Natural killer cell (primary cell): Measurements from ENCODE around the gene EIF2B5. TPM values are rescaled to one million over a fixed set of nuclear protein-coding genes. Genes with fewer than 3 reads are reported as not detected.
"Not testable (repeated sequence)": the region's sequence is repeated elsewhere in the genome, so short reads cannot be mapped to it uniquely, and the experiment has no call there.

ENCODE experiments used
- ATAC-seq, 3 donors: fragments of 150-1000 bp in 2 of 3; fragments of 200-7000 bp in 1 of 3; cut with Tn5 transposase; 1 replicate in 1 of 3; 2 replicates in 2 of 3; pipeline ENCODE4 v1.10.0; 2021; ENCODE audit warnings: mild to moderate bottlenecking in 2 of 3, moderate library complexity in 2 of 3
- DNase-seq, 2 donors: peaks; one replicate each; pipeline versions ENCODE4 v3.0.0 to v3.0.0-alpha.2; 2013 to 2021; ENCODE audit warnings: mixed read lengths in 1 of 2
- H3K27ac ChIP-seq: one replicate; pipeline ENCODE4 v1.5.1; 2013; ENCODE audit warnings: mild to moderate bottlenecking, low read length
- H3K27me3 ChIP-seq: one replicate; pipeline ENCODE4 v1.6.1; 2013; ENCODE audit warnings: low read length; ENCODE audit not compliant: control insufficient read depth, insufficient read depth
- H3K36me3 ChIP-seq: one replicate; pipeline ENCODE4 v1.6.1; 2013; ENCODE audit warnings: low read length; ENCODE audit not compliant: control insufficient read depth, insufficient read depth
- H3K4me1 ChIP-seq: one replicate; pipeline ENCODE4 v1.6.1; 2013; ENCODE audit warnings: low read length; ENCODE audit not compliant: control insufficient read depth, insufficient read depth
- H3K4me3 ChIP-seq: one replicate; pipeline ENCODE4 v1.5.1; 2013; ENCODE audit warnings: low read length
- H3K9me3 ChIP-seq: one replicate; pipeline ENCODE4 v1.6.1; 2013; ENCODE audit warnings: low read length; ENCODE audit not compliant: control insufficient read depth, insufficient read depth
- H3K27ac Mint-ChIP-seq, 2 donors: one replicate each; pipeline ENCODE4 v1.8.0; 2022; ENCODE audit warnings: mild to moderate bottlenecking in 2 of 2, mixed read lengths in 2 of 2, moderate library complexity in 1 of 2
- H3K27me3 Mint-ChIP-seq, 2 donors: one replicate each; pipeline ENCODE4 v1.8.0; 2022; ENCODE audit warnings: low read depth in 2 of 2, mixed read lengths in 2 of 2
- H3K36me3 Mint-ChIP-seq: one replicate; pipeline ENCODE4 v1.8.0; 2022; ENCODE audit warnings: mixed read lengths
- H3K4me1 Mint-ChIP-seq, 2 donors: one replicate each; pipeline ENCODE4 v1.8.0; 2022; ENCODE audit warnings: mixed read lengths in 2 of 2
- H3K4me3 Mint-ChIP-seq: one replicate; pipeline ENCODE4 v1.8.0; 2022; ENCODE audit warnings: mild to moderate bottlenecking, moderate library complexity, mixed read lengths
- H3K9me3 Mint-ChIP-seq, 2 donors: one replicate each; pipeline ENCODE4 v1.8.0; 2022; ENCODE audit warnings: mixed read lengths in 2 of 2
- CTCF ChIP-seq: fragments of 200-600 bp; IDR thresholded peaks from one replicate; pipeline ENCODE4 v1.8.0; 2022; ENCODE audit warnings: antibody characterized with exemption
- WGBS: methylation state at CpG from one replicate; pipeline ENCODE4 v1.1.7; 2013; ENCODE audit warnings: missing lambda C conversion rate; ENCODE audit not compliant: insufficient coverage; 5-methylcytosine and 5-hydroxymethylcytosine counted together
- intact Hi-C: fragments of 100-400 bp; cut with micrococcal nuclease; formaldehyde crosslinking; loops from one replicate; pipeline ENCODE4 v1.14.2; 2022
- total RNA-seq, 4 donors: library from RNA; stranded (reverse); fragments of 120-200 nt in 1 of 4; gene quantifications; one replicate each; pipeline versions ENCODE4 v1.2.3 to v1.2.4, GENCODE V29; 2013 to 2022

The EIF2B5 gene
- total RNA-seq, 3 donors from 2014 or later (not counting 1 experiment from before 2014, with no cell fraction given), result 44.5 to 59.4 (median 54.8) TPM

- ATAC-seq (peak in 2 of 3 donors; percentile 38 to 40), DNase-seq (peak in 1 of 2 donors; percentile 62)
- intact Hi-C loops, result no loop called here
- H3K4me3 ChIP-seq, result no peak overlapping the region
- no peak for TF ChIP-seq CTCF
- no peak overlapping the region for H3K27ac ChIP-seq
- H3K36me3 Mint-ChIP-seq, result no peaks in the 10 kb centered on the region
- no peaks in the 10 kb centered on the region for H3K9me3 Mint-ChIP-seq
- H3K36me3 ChIP-seq, result peaks cover 61% of the 10 kb centered on the region
- H3K27ac Mint-ChIP-seq, result no peak overlapping the region
- H3K27me3 ChIP-seq, result no peaks in the 10 kb centered on the region
- no peak overlapping the region for H3K4me3 Mint-ChIP-seq
- no peaks in the 10 kb centered on the region for H3K27me3 Mint-ChIP-seq
- WGBS, result 77% methylated on average over 4 of the region's 4 CpGs
- no peaks in the 10 kb centered on the region for H3K9me3 ChIP-seq
- no peaks in the 10 kb centered on the region for H3K4me1 ChIP-seq
- H3K4me1 Mint-ChIP-seq, result peaks cover 0 to 5% of the 10 kb centered on the region in 2 donors
These were observed 10.0 kb downstream of the EIF2B5 start for GRCh38 chr3:184145111-184145524.

- ATAC-seq (no peak), DNase-seq (no peak)
- H3K4me3 ChIP-seq, result no peak overlapping the region
- Mint-ChIP-seq H3K4me3 (no peak overlapping the region), H3K27ac (no peak overlapping the region), H3K27me3 (no peaks in the 10 kb centered on the region), H3K4me1 (no peaks in the 10 kb centered on the region), H3K36me3 (no peaks in the 10 kb centered on the region), H3K9me3 (no peaks in the 10 kb centered on the region)
- H3K9me3 ChIP-seq, result no peaks in the 10 kb centered on the region
- no peaks in the 10 kb centered on the region for H3K27me3 ChIP-seq
- WGBS, result 91% methylated on average over 8 of the region's 8 CpGs
- peaks cover 54% of the 10 kb centered on the region for H3K36me3 ChIP-seq
- no peak for TF ChIP-seq CTCF
- no peaks in the 10 kb centered on the region for H3K4me1 ChIP-seq
- no peak overlapping the region for H3K27ac ChIP-seq
- intact Hi-C loops, result no loop called here
These were observed 10.7 kb downstream of the EIF2B5 start for GRCh38 chr3:184145751-184146270.

GRCh38 chr3:184148076-184148475, 12.9 kb downstream of the EIF2B5 start:
- Mint-ChIP-seq H3K27me3 (no peaks in the 10 kb centered on the region), H3K4me1 (no peaks in the 10 kb centered on the region), H3K27ac (no peak overlapping the region), H3K9me3 (no peaks in the 10 kb centered on the region), H3K4me3 (no peak overlapping the region), H3K36me3 (no peaks in the 10 kb centered on the region)
- H3K4me3 ChIP-seq, result no peak overlapping the region
- no peak for DNase-seq
- intact Hi-C loops, result no loop called here
- H3K4me1 ChIP-seq, result no peaks in the 10 kb centered on the region
- TF ChIP-seq CTCF, result no peak
- no peak for ATAC-seq
- no peak overlapping the region for H3K27ac ChIP-seq
- 100% methylated on average over 1 of the region's 3 CpGs for WGBS
- peaks cover 32% of the 10 kb centered on the region for H3K36me3 ChIP-seq
- H3K27me3 ChIP-seq, result no peaks in the 10 kb centered on the region
- H3K9me3 ChIP-seq, result no peaks in the 10 kb centered on the region

- TF ChIP-seq CTCF, result no peak
- Mint-ChIP-seq H3K4me3 (no peak overlapping the region), H3K27me3 (no peaks in the 10 kb centered on the region), H3K36me3 (no peaks in the 10 kb centered on the region), H3K9me3 (no peaks in the 10 kb centered on the region), H3K27ac (no peak overlapping the region), H3K4me1 (no peaks in the 10 kb centered on the region)
- intact Hi-C loops, result no loop called here
- ATAC-seq, result no peak
- peaks cover 21% of the 10 kb centered on the region for H3K36me3 ChIP-seq
- 94% methylated on average over 6 of the region's 6 CpGs for WGBS
- H3K4me1 ChIP-seq, result no peaks in the 10 kb centered on the region
- H3K4me3 ChIP-seq, result no peak overlapping the region
- no peaks in the 10 kb centered on the region for H3K27me3 ChIP-seq
- no peak for DNase-seq
- H3K9me3 ChIP-seq, result no peaks in the 10 kb centered on the region
- no peak overlapping the region for H3K27ac ChIP-seq
These were observed 14.0 kb downstream of the EIF2B5 start for GRCh38 chr3:184149123-184149522.

- H3K4me1 Mint-ChIP-seq, ATAC-seq, H3K4me3 ChIP-seq, H3K9me3 ChIP-seq, H3K4me3 Mint-ChIP-seq, DNase-seq, H3K27ac ChIP-seq, H3K27me3 Mint-ChIP-seq, H3K36me3 Mint-ChIP-seq, H3K9me3 Mint-ChIP-seq, intact Hi-C loops, H3K27ac Mint-ChIP-seq, H3K27me3 ChIP-seq, H3K4me1 ChIP-seq: not testable (repeated sequence)
- WGBS, result 90% methylated on average over 6 of the region's 6 CpGs
- H3K36me3 ChIP-seq, result peaks cover 15% of the 10 kb centered on the region
These were observed 14.6 kb downstream of the EIF2B5 start for GRCh38 chr3:184149770-184150169.
